ENCODE results near the gene SGTB. TPM values are rescaled to one million over a fixed set of nuclear protein-coding genes. Genes with fewer than 3 reads are reported as not detected.

Gene SGTB
- total and polyA plus RNA-seq, 2 of the 8 experiments (the other 6 are each of a cell fraction or from before 2014, with no cell fraction given), result 2.2 to 18.7 TPM

DNA sequence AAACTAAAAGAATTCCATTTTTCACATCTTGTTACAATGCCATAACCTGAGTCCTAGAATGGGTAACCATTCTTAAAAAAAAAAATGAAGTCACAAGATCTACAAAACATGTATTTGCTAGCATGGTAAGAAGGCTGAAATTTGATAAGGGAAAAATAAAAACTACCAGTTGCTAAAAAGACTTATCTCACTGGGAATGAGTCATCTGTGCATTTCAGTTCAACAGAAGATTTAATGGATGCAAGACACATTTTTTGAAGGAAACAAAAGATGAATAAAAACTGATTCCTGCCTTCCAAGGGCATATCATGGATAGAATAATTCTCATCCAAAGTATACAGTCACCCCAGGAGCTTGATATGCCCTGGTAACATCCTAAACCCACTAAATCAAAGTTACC lies 47.2 kb downstream of the SGTB start:
- POLR2A ChIA-PET (ENCODE audit: partially characterized antibody), result no interaction called here
- FAIRE-seq, result no peak
- TF ChIP-seq JUND (IDR thresholded peaks at IDR 0.05; ENCODE audit: low read length) (no peak), CBX8 (IDR thresholded peaks at IDR 0.05; ENCODE audit: borderline replicate concordance, low read depth, low read length) (no peak), SRF (IDR thresholded peaks at IDR 0.05; ENCODE audit: low read depth, low read length) (no peak), EGR1 (IDR thresholded peaks at IDR 0.05; ENCODE audit: borderline replicate concordance, low read depth, low read length) (no peak), BRCA1 (IDR thresholded peaks at IDR 0.05; ENCODE audit: low read depth, low read length) (no peak), KDM4A (IDR thresholded peaks at IDR 0.05; ENCODE audit: low read depth, low read length, severe bottlenecking) (no peak), KDM5A (IDR thresholded peaks at IDR 0.05; ENCODE audit: low read length) (no peak), EP300 (IDR thresholded peaks at IDR 0.05; ENCODE audit: borderline replicate concordance in 1 of 2, low read depth in 2 of 2, low read length in 2 of 2) (no peak), CBX5 (IDR thresholded peaks at IDR 0.05; ENCODE audit: low read depth, low read length) (no peak), SUZ12 (IDR thresholded peaks at IDR 0.05; ENCODE audit: low read length) (no peak), SIX5 (IDR thresholded peaks at IDR 0.05; ENCODE audit: low read depth, low read length) (no peak), SAP30 (IDR thresholded peaks at IDR 0.05; ENCODE audit: insufficient read depth, insufficient replicate concordance, low read length) (no peak), YY1 (IDR thresholded peaks at IDR 0.05; ENCODE audit: low read depth, low read length) (no peak)
- TF ChIP-seq, protein P1, sequence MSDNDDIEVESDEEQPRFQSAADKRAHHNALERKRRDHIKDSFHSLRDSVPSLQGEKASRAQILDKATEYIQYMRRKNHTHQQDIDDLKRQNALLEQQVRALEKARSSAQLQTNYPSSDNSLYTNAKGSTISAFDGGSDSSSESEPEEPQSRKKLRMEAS (IDR thresholded peaks at IDR 0.05), result no peak
- TF ChIP-seq, protein P2, sequence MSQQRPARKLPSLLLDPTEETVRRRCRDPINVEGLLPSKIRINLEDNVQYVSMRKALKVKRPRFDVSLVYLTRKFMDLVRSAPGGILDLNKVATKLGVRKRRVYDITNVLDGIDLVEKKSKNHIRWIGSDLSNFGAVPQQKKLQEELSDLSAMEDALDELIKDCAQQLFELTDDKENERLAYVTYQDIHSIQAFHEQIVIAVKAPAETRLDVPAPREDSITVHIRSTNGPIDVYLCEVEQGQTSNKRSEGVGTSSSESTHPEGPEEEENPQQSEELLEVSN (IDR thresholded peaks at IDR 0.05), result no peak

More for the DNA sequence above, 47.2 kb downstream of the SGTB start:
- no peak overlapping the region for H3K9ac ChIP-seq (replicated peaks in 1 of 4; ENCODE audit: extremely low read depth in 1 of 4, low read depth in 3 of 4, low read length in 3 of 4)
- no peak overlapping the region for H2BK5ac ChIP-seq (ENCODE audit: low read depth, low read length)
- no peak overlapping the region for H3K4ac ChIP-seq (replicated peaks; ENCODE audit: insufficient read length, low read depth, low read length)
- DNase-seq (ENCODE audit: low read depth in 1 of 2, low spot score in 2 of 2), result no peak
- no peak overlapping the region for H2AFZ ChIP-seq (ENCODE audit: low read length)
- H2AK5ac ChIP-seq (ENCODE audit: low read depth, low read length), result no peak overlapping the region
- H2BK20ac ChIP-seq (ENCODE audit: low read length), result no peak overlapping the region
- H2BK120ac ChIP-seq (replicated peaks; ENCODE audit: low read depth, low read length), result no peak overlapping the region
- peaks cover 0 to 3% of the 10 kb centered on the region in 2 experiments for H4K20me1 ChIP-seq (replicated peaks in 1 of 2; ENCODE audit: control insufficient read depth in 1 of 2, insufficient read depth in 2 of 2, low read length in 2 of 2)
- no peak overlapping the region for H4K91ac ChIP-seq (replicated peaks; ENCODE audit: insufficient read length, low read length)
- no peaks in the 10 kb centered on the region for H3K79me1 ChIP-seq (ENCODE audit: low read depth, low read length)
- H3K4me3 ChIP-seq (ENCODE audit: extremely low read depth in 1 of 4, insufficient read depth in 2 of 4, low read depth in 3 of 4, low read length in 4 of 4), result no peak overlapping the region
- H3K4me1 ChIP-seq (replicated peaks in 1 of 4; ENCODE audit: control insufficient read depth in 3 of 4, insufficient read depth in 4 of 4, low read length in 3 of 4), result no peaks in the 10 kb centered on the region
- H3K23ac ChIP-seq (ENCODE audit: insufficient read length), result no peak overlapping the region
- H3K27ac ChIP-seq (ENCODE audit: low read depth, low read length), result no peak overlapping the region
- CTCF ChIA-PET (ENCODE audit: partially characterized antibody), result interaction anchor here (0.6 to 7.8 kb wide), 5 partner anchors 10 to 1666 kb away, joined by 3 to 43 read pairs (median 3); no protein-coding TSS in a partner anchor
- H2BK15ac ChIP-seq (ENCODE audit: low read length), result no peak overlapping the region
- no peaks in the 10 kb centered on the region; a peak in 1 of 4 replicates for H3K79me2 ChIP-seq (ENCODE audit: control insufficient read depth in 1 of 2, insufficient read depth in 2 of 2, low read length in 2 of 2)
- no peak overlapping the region for H3K14ac ChIP-seq (ENCODE audit: insufficient read length)
- no peaks in the 10 kb centered on the region for H3K9me3 ChIP-seq (ENCODE audit: insufficient read depth in 2 of 2, low read depth in 1 of 2, low read length in 1 of 2)
- no peak overlapping the region for H2BK12ac ChIP-seq (ENCODE audit: low read depth, low read length)
- no peak overlapping the region for H4K8ac ChIP-seq (ENCODE audit: extremely low read depth, insufficient read depth, low read length)
- H3K36me3 ChIP-seq (ENCODE audit: control insufficient read depth in 2 of 4, insufficient read depth in 4 of 4, low read length in 3 of 4), result peaks cover 0 to 15% (median 2%) of the 10 kb centered on the region in 4 experiments; a peak in 3 of 8 replicates
- no peaks in the 10 kb centered on the region for H3K23me2 ChIP-seq (ENCODE audit: low read depth, low read length)
- no peak overlapping the region for H3K4me2 ChIP-seq (ENCODE audit: insufficient read depth in 1 of 2, low read depth in 2 of 2, low read length in 2 of 2)
- H3K18ac ChIP-seq (ENCODE audit: extremely low read depth, low read length), result no peak overlapping the region
- H3K27me3 ChIP-seq (replicated peaks in 1 of 4; ENCODE audit: control insufficient read depth in 3 of 4, extremely low read depth in 1 of 4, insufficient read depth in 3 of 4, low read length in 3 of 4), result no peaks in the 10 kb centered on the region
- no peak overlapping the region for H4K5ac ChIP-seq (ENCODE audit: insufficient read length, low read depth, low read length)
- no peak overlapping the region for H3K56ac ChIP-seq (replicated peaks; ENCODE audit: insufficient read length, low read depth, low read length)
